Ovary (tissue), 3 donors: Measurements from ENCODE around the gene WASF3.

Experiments
- EP300 ChIP-seq: sonication (generic); formaldehyde crosslinking; IDR thresholded peaks from one replicate; pipeline ENCODE4 v1.6.1; 2017; ENCODE audit warnings: antibody characterized with exemption
- TF ChIP-seq, protein P1 (sequence below), 3 donors: fragments of 450-650 bp in 2 of 3; fragments of 200-600 bp in 1 of 3; IDR thresholded peaks; one replicate each; pipeline versions ENCODE4 v1.5.1 to v1.8.0; 2016 to 2022; ENCODE audit warnings: antibody characterized with exemption in 3 of 3, mild to moderate bottlenecking in 1 of 3
- donor health status: DM: no; HTN: no; CAD: no.

DNA sequence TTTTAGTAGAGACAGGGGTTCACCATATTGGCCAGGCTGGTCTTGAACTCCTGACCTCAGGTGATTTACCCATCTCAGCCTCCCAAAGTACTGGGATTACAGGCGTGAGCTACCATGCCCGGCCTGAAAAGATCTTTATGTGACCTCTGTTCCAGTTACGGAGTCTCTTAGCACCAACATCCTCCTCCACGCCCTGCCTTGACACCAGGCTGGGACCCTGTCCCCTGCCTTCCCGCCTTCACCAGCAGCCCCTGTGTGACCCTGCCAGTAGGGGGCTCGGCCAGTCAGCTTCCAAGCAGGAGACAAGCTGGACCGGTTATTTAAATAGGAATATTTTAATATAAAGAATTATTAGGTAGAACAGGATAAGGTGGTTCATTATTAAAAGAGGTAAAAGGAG lies 148.9 kb downstream of the WASF3 start:
- no peak for TF ChIP-seq EP300
- TF ChIP-seq, protein P1, sequence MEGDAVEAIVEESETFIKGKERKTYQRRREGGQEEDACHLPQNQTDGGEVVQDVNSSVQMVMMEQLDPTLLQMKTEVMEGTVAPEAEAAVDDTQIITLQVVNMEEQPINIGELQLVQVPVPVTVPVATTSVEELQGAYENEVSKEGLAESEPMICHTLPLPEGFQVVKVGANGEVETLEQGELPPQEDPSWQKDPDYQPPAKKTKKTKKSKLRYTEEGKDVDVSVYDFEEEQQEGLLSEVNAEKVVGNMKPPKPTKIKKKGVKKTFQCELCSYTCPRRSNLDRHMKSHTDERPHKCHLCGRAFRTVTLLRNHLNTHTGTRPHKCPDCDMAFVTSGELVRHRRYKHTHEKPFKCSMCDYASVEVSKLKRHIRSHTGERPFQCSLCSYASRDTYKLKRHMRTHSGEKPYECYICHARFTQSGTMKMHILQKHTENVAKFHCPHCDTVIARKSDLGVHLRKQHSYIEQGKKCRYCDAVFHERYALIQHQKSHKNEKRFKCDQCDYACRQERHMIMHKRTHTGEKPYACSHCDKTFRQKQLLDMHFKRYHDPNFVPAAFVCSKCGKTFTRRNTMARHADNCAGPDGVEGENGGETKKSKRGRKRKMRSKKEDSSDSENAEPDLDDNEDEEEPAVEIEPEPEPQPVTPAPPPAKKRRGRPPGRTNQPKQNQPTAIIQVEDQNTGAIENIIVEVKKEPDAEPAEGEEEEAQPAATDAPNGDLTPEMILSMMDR (IDR thresholded peaks at IDR 0.05), result no peak
